DMS 273 treated with DMSO at 0.1 percent for 48 hours (cell line): ENCODE results near the gene GALNT18.

Source experiments
- DNase-seq: peaks from one replicate; lab custom pipeline; 2025; lab: John Stamatoyannopoulos, UW

Gene GALNT18

DNA sequence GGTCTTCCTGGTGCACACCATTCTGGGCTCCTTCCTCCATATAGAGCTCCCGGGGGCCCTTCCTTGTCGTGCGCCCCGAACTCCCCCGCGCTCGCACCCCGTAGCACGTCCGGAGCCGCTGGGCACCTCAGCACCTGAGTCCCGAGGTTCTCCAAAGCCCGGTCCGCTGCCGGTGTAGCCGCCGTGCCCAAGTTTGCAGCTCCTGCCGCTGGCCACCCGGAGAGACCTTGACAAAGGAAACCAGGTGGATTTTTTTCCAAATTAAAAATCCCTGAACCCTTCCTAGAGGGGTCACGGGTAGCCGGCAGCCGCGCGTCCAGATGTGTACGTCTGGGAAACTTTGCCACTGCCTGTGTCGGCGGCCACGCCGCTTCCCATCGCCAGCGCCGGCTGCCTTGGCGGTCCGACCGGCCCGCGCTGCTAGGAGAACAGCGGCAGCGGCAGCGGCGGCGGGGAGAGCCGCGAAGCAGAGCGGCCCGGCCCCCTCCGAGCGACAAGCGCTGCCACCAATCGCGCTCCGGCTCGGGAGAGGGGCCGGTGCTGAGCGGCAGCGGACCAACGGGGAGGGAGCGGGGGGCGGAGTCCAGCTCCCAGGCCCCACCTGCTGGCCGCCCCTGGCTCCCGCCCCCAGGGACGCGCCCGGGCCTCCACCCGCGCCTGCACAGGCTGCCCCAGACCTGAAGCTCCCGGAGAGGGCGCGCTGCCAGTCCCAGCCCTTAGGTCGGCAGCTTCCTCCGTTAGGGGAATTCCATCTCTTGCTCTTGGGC is at the start of gene GALNT18:
GALNT18 (minus strand) TSS at position 433 of the 767 bp plus-strand sequence.
- DNase-seq, result peak; percentile 70

DNA sequence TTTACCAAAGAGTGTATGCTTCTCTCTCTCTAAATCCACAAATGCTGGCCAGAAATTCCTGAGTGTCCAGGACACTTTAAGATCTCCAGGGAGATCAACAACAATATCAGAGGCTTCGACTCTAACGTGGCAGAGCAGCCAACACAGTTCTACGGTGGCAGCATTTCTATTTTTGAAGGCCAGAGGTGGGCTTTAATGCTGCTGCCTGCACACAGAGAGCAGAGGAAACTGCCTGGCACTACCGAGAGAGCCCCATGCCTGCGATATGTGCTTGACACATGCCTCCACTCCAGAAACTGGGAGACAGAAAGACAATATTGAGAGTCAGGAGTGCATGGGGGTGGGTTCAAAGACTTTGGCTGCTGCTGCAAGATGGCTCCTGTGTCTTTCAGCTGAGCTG is 48.8 kb upstream of the GALNT18 start:
- no peak for DNase-seq

DNA sequence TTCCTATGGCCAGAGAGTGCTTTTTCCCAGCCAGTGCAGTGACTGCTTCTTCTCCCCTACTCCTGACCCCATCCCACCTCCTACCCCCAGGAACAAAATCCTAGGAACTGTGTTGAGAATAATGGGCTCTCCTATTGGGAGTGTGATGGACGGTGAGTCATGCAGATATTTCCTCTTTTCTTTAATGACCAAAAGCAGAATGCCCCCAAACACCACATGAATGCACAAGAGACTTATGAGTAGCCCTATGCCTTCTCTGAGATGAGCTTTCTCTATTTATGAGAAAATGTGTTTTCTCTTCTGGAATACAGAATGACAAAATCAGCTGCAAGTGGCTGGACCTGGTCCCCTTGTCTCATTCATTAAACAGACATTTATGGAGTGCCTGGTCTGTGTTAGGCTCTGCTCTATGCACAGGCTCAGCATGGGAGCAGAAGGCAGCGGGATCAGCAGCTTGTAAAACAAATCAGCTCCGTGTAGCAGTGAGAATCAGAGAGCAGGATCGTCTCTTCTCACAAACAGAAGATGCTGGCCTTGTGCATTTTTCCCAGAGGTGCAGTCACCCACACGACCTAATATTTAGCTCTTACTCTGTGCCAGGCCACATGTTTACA is 47.5 kb upstream of the GALNT18 start:
- no peak for DNase-seq

DNA sequence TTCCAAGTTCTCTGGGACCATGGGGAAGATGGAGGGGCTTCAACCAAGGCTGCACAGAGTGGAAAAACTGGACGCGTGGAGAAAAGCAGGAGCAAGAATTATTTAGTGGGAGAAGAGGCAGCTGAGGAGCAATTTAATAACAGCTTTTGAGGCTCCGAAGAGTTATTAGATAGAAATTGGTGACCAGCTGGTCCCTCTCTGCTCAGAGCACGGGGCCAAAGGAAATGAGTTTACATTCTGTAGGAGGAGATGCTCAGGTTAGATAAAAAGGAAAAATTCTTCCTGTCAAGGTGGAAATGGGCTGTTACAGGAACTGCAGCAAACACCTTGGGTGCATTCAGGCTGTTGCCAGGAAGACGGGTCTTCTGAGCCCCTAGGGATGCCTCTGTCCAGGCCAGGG is 47.0 kb upstream of the GALNT18 start:
- no peak for DNase-seq

DNA sequence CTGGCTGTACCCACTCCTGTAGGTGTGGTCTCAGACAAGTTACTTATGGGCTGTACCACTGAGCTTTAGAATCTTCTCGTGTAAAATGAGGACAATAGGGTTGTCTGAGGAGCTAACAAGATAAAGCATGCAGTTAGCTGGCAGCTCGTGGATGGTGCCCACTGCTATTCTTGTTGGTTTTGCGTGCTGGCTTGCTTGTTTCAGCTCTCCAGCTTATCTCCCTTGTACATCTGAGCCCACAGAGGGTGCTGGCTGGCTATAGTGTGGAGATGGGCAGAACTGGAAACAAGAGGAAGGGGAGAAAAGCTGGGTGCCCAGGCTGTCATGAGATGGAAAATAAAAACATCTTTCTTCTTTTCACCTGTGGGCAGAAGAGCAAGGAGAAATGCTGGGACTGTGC is 46.5 kb upstream of the GALNT18 start:
- no peak for DNase-seq

DNA sequence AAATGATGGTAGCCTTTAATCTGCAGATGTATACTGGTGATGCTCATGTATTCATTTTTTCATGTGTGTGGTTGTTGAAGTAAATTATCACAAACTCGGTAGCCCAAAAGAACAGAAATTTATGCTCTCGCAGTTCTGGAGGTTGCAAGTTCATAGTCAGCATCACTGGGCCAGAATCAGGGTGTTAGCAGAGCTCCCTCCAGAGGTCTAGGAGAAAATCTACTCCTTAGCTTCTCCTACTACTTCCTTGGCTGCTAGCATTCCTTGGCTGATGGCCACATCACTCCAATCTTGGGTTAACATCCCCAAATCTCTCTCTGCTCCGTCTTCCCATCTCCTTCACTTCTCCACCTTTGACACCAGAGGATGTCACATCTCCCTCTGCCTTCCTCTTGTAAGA is 45.3 kb upstream of the GALNT18 start:
- no peak for DNase-seq

DNA sequence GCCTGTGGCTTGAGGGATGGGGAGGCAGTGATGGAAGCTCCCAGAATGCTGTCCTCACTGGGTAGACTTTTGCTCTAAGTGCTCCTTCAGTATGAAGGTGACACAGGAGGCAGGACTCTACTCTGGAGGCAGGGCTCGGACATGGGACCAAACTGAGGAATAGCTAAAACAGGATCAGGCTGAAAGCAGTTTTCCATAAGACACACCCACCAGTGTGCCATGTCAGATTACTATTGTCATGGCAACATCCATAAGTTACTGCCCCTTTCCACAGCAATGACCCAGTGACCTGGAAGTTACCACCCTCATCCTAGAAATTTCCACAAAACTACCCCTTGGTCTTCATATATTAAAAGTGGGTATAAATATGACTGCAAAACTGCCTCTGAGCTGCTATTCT is 43.6 kb upstream of the GALNT18 start:
- no peak for DNase-seq

DNA sequence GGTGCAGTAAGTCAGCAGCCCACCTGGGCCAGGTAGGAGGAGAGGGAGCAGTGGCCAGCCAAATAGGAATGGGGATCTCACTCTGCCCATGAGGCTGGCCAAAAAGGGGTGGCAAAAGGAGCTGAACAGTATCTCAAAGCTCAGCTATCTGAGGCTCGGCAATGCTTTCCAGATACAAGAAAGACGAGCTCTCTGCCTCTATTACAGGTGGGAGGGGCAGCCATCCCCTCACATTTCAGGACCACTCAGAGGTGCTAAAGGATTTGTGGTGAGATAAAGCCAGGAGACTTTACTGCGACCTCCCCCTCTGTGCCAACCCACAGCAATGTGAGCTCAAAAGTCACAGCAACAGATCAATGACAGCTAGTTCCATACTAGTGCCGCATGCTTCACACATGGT is 42.1 kb upstream of the GALNT18 start:
- DNase-seq, result no peak

DNA sequence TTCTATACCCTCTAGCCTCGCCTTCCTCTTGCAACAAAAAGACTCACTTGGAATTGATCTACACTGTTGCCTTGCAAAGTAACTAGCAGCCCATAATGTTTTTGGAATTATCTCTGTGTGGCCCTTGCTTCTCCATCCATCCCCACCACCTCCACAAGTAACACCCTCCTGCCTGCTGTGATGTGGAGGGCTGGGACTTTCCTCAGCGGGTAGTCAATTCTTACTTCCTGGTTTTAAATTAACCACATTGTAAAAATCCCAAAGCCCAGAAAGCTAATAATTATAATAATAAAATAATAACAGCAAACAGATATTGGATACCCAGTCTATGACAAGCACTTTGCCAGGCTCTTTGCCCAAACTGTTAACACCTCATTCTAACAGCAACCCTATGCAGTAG is 40.8 kb upstream of the GALNT18 start:
- DNase-seq, result no peak

DNA sequence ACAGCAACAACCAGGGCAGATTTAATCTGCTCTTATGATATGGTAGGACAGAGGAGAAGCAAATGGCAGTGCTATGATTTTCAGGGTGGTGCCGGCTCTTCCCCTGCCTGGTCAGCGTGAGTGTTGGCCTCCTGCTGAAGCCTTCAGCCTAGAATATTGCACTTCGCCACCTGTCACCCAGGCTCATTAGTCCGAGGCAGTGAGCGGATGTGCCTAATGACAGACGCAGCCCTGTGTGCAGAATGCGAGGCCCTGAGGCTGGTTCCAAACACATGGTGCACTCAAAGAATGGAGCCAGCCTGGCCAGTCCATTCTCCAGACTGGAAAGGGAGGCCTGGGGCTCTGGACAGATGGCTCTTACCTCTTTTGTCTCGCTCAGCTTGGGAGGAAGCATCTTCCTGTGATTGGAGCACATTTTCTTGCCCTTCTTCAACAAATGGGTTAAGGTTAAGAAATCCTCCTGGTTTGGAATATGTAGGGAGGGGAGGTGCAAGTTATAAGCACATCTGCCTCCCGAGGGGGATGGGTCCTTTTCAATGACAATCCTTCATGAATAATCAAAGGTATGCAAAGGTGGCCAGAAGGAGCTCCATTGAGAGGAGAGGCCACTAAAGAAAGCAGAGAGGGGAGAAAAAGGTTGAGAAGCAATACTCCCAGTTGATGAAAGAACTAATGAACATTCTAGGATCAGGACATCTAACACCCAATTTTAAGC is 39.7 kb upstream of the GALNT18 start:
- no peak for DNase-seq

DNA sequence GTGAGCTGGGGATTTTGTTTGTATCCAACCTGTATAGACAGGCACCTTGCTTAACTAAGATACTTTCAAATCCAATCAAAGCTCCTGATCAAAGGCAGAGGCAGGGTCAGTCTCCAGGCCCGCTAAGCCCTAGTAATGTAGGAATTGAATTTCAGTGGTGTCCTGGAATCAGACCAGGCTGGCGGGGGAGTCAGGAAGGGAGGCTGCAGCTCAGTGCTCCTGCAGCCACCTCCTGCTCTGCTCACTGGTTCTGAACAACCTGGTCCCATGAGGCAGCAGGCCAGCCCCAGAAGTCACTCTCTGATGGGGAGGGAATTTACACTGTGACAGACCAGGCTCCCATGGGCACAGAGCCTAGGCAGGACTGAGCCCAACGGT is 38.5 kb upstream of the GALNT18 start:
- DNase-seq, result no peak

DNA sequence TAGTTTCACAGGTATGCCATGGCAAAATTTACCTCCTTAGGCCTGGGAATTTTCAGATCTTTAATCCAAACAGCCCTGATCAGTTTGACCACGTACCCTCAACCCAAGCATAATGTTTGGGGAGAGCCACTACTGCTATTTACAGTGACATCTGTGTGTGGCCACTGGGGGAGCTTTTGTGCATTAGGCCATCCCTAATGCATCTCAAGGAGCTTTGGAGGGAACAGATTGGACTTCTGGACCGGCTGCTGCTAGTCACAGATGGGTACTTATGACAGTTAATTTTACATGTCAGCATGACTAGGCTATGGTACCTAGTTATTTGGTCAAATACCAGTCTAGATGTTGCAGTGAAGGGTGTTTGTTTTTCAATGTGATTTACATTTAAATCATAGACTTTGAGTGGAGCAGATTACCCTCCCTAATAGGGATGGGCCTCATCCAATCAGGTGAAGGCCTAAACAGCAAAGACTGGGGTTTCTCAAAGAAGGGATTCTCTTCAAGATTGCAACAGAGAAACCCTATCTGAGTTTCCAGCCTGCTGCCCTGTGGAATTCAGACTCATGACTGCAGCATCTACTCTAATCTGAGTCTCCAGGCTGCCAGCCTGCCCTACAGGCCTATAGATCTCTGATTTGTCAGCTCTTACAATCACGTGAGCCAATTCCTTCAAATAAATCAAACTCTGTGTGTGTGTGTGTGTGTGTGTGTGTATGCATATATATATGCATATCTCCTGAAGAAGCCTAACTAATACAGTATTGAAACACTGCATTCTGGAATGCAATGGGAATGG is 38.0 kb upstream of the GALNT18 start:
- DNase-seq, result peak; percentile 35

DNA sequence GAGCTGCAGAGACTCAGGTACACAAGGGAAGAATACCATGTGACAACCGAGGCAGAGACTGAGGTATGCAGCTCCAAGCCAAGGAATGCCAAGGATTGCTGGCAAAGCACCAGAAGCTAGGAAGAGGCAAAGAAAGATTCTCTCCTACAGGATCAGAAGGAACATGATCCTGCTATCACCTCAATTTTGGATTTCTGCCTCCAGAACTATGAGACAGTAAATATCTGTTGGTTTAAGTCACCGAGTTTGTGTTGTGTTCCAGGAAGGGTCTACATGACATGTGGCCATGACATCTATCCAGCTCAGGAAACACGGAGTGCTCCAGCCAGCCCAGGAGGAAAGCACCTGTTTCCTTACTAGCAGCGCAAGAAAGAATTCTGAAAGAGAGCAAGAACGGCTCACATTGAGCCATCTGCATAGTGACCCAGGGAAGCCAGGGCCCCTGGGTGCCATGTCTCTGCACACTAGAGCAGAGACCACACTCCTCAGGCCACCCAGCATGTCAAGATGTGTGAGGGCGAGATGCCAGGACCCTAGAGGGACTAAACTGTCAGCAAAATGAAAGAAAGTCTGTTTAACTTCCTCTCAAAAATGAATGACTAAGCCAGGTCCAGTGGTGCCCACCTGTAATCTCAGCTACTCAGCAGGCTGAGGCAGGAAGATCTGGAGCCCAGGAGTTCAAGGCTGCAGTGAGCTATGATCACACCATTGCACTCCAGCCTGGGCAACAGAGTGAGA is 35.6 kb upstream of the GALNT18 start:
- no peak for DNase-seq

DNA sequence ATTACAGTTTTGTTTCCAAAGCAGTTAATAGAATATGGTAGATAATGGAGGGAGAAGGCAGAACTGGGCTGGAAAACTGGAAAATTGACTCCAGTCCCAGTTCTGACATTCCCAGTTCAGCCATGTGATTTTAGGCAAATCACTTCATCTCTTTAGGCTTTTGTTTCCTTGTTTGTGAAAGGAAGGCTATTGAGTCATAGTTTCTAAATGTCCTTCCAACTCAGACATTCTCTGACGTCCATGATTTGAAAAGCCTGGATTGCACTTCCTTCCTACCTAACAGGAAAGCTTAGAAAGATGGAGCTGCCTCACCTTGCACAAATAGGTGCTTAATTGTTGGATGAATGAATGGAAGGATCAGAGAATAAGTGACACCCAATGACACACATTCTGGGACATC is 19.8 kb upstream of the GALNT18 start:
- no peak for DNase-seq

DNA sequence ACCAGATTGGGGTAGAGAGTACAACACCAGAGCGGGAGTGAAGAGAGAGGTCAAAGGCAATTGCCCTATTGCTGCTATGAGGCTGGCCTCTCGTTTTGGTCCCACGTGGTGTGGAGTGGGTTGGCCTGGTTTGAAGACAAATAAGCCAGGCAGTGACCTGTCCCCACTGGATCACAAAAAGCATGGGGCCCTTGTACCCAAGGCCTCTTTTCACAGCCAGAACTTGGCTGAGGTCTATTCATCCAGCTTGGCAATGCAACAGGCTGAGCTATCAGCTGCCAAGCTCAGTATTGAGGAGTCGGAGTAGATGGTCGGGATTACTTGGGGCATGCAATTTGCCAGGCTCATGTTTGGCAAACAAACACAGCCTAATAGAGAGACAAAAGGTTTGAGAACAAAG is 19.2 kb upstream of the GALNT18 start:
- no peak for DNase-seq

DNA sequence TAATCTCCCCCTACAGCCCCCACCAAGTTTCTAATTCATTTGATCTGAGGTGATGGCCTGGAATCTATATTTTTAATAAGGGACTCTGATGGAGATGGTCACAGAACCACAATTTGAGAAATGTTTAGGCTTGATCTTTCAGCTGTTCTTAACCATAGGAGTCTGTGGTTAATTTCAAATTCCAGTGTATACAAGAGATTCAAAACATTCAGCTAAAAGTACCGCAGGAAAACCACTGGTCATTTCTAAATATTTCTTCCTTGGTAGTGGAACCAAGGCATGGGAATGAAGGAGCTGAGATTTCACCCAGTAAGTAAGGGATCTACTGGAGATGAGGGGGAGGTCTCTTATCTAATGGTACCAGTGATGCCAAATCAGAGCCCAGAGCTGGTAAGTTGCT is 18.3 kb upstream of the GALNT18 start:
- DNase-seq, result no peak

DNA sequence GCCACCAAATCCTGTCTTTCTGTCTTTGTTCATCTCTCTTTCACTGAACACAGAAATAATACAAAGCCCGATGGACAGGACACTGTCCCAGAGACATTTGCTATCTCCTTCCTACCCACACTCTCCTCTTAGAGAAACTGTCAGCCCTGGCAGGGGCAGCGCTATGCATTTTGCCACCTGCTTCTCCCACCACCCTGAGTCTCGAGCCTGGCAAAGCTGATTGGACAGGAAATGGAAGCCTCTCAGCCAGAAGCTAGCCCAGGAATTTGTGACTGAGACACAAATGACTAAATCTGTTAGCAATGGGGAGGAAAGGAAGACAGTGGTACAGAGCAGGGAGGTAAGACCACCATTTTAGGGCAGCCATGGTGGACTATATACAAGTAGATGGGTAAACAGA is 14.9 kb upstream of the GALNT18 start:
- DNase-seq, result no peak

DNA sequence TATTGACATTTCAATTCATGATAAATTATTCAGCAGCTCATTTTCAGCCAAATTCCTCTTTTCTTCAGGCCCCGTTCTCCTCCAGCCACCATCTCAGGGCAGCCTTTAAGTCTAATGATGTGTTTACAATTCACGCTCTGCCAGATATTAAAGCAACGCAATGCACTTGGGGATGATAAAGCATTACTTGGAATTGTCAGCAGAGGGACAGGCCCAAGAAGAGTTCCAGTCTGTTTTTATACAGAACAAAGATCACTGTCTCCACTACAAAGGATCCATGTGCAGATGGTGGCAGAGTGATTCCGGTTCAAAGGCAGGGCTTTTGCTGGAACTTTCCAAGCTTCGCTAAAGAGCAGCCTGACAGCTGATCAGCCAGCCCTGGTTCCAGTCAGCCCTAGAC is 13.6 kb upstream of the GALNT18 start:
- DNase-seq, result no peak

DNA sequence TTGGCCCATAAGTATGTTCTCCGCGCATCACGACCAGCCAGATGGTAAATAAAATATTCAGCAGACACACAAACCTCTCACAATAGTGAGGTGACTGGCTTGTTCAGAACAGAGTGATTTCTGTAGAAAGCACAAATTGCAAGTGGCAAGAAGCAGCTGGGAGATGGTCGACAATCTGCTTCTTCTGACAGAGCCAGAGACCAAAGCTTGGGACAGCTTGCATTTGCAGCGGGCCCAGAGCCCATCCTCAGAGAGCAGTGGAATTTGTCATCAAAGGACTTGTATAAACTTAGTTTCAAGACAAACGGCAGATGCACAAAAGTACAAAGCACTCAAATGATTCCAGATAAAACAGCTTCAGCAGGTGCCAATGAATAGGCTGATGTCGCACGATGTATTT is 7.6 kb upstream of the GALNT18 start:
- DNase-seq, result no peak

DNA sequence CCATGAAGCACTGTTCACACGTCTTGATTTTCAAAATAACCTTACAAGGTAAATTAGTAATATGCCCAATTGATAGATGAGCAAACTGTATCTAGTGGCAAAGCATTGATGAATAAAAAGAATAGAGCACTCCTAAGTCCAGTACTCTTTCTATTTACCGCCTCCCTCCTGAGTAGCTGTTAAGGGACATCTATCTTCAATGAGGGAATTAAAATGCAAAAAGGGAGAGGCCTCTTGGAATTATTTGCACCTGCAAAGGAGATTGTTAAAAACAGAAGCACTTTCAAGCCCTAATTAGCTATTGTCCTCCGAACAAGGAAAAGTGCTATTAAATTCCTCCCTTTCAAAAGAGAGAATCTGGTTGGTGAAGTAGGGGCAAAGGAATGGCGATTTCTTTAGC is 6.8 kb upstream of the GALNT18 start:
- no peak for DNase-seq

DNA sequence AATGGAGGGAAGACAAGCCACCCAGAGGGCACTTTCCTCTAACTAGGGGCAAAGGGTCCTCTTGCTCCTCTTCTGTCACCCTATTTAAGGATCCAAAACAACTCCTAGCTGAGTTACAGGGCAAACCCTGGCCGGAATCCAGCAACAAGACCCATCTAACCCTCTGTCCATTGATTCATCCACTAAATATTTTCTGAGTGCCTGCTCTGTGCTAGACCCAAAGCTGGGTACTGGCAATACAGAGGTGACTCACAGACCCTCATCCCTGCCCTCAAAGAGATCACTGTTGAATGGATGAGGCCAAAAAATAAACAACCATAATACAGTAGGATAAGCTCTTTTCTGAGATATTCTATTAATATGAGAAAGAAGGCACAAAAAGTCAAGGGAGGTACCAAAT is 4.3 kb upstream of the GALNT18 start:
- DNase-seq, result no peak

DNA sequence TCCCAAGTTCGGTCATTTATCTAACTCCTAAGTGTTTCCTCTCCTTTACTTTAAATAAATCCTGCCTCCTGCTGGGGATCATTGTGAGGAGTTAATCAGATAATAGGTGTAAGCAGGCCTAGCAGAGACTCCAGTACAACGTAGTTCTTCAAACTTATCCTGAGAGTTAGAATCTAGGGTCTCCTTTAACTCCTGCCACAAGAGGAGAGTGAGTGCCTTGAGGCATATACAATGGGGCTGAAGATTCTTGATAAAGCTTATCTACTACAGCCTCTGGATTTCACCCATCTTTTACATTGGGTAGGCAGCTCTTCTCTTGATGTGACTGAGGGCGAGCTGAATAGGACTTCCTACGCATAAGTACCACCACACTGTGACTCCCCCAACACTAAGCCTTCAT is 3.1 kb upstream of the GALNT18 start:
- no peak for DNase-seq
